GM12875 (cell line): ENCODE data around the gene SMOC1.

ENCODE experiments used
- H3K4me3 ChIP-seq: one replicate; pipeline ENCODE4 v1.5.1; 2011; ENCODE audit warnings: low read depth, low read length, control low read depth
- CTCF ChIP-seq: IDR thresholded peaks from 2 replicates; pipeline ENCODE4 v1.5.1; 2011; ENCODE audit warnings: low read depth, mild to moderate bottlenecking, control low read depth, inconsistent platforms, low read length, moderate library complexity, borderline replicate concordance; ENCODE audit not compliant: insufficient read depth

SMOC1 gene

GRCh38 chr14:69876221-69876847 is 2.9 kb upstream of the SMOC1 start:
- H3K4me3 ChIP-seq, result no peak overlapping the region
- TF ChIP-seq CTCF, result no peak

- H3K4me3 ChIP-seq, result no peak overlapping the region
- TF ChIP-seq CTCF, result no peak
These were observed 2.3 kb upstream of the SMOC1 start for GRCh38 chr14:69876848-69877306.

- H3K4me3 ChIP-seq, result no peak overlapping the region
- peak; percentile 42; the same call in 1 of the 2 replicates for TF ChIP-seq CTCF
These were observed 1.7 kb upstream of the SMOC1 start for GRCh38 chr14:69877492-69877891.

DNA sequence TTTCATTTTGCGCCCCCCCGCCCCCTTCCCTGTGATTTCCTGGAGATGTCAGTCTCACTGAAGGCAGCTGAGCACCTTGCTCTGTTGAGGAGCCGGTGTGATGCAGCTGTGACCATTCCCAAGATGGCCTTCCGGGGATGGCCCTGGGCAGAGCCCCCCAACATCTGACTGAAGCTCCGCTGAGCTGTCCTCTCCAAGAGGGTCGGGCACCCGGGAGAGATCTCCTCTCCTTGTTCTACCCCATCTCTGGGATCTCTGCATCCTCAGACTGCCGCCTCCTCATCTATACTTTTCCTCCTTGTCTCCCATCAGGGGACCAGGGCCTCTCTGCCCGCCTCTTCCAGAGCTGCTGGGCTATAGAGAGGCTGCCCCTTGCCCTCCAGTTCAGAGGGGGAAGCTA is 965 bp upstream of the SMOC1 start:
- no peak for TF ChIP-seq CTCF
- no peak overlapping the region for H3K4me3 ChIP-seq

DNA sequence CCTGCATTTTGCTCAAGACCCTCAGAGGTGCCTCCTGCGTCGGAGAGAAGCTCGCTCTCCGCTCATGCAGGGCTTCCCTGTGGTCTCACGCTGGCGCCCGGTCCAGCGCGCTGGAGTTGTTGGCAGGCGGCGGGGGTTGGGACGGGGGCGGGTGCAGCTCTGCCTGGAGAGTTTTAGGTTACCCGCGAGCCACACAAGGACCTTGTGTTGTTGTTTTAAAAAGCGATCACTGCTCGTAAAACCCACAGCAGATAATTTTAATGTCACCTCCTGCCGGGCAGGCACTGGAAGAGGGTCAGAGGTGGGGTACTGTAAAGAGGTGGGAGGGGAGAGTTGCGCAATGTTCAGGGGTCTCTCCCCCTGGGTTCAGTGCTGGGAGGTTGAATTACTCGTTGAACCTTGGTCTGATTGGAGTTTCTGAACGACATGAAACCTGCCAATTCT is 850 bp downstream of the SMOC1 start:
- no peak for TF ChIP-seq CTCF

DNA sequence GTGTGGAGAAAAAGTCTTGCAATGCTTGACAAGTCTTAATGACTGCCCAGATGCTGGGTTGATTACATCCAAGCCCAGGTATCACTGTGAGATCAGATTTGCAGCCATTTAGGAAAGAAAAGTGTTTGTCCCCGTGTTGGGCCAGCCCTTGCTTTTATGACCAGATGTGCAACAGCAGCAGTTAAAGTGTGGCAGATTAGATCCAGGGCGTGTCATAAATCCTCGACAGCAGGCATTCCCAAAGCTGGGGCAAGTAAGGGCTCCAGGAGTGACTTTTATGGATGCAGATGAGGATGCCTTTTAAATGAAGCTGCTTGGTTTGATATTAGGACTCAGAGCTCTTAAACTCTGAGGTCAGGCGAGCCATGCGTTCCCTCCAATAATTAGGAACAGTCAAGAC is 1.7 kb downstream of the SMOC1 start:
- no peak for TF ChIP-seq CTCF
- H3K4me3 ChIP-seq, result no peak overlapping the region

More for the DNA sequence above, 850 bp downstream of the SMOC1 start:
- H3K4me3 ChIP-seq, result no peak overlapping the region

DNA sequence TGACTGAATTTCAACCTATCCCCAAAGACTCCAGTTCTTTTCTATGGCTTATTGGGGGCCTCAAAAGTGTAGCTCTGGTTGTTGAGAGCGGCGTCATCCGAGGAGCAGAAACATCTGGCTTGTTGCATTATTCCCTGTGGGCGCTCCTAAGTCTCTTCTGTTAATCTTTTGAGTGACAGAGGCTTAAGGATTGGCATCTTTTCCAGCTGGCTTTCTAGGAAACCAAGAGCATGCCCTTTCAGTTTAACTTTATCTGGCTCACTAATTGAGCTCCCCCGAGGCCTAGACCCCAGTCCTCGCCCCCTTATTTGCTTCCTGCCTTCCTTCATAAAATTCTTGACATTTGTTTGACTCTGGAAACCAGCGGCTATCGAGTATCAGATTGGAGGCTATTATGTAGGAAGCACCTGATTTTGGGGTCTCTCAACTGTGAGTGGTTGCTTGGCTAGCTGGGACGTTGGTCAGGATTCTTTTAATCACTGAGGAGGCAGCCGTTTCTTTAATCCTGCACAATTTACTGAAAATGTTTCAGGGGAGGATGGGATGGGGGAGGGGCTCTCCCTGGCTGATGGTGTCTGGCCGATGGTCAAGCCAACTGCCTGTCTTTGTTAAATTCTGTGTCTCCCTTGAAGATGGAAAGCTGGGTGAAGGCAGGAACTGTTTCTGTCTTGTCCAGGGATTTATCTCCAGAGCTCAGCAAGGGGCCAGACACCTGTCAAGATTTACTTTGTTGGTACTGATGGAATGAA is 3.1 kb downstream of the SMOC1 start:
- TF ChIP-seq CTCF, result no peak
- H3K4me3 ChIP-seq, result no peak overlapping the region
